ENCODE measurements around the gene SDHA.

DNA sequence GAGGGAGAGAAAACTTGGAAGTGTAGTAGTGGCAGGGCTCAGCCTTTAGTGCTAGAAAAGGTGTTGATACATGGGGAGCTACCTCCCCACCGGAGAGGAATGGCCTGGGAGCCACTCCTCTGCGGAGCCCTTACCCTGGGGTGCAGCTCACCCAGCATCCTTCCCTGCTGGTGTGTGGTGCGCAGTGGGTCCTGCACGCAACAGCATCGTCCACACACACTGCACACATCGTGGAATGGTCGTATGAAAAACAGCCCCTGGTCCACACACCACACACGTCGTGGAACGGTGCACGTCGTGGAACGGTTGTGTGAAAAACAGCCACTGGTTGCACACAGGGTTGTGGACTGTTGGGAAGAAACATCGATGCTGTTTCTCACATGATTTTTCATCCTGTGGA lies 87.3 kb downstream of the SDHA start:
- TF ChIP-seq ZNF354C (tag by site-specific recombination; IDR thresholded peaks at IDR 0.05; ENCODE audit: borderline replicate concordance, low read depth) (no peak), RBAK (tag by site-specific recombination; IDR thresholded peaks at IDR 0.05) (no peak), ZXDB (tag by site-specific recombination; IDR thresholded peaks at IDR 0.05) (no peak), ZBTB17 (tag by site-specific recombination; IDR thresholded peaks at IDR 0.05) (no peak), MEIS1 (CRISPR knock-in tag; IDR thresholded peaks at IDR 0.05; ENCODE audit: borderline replicate concordance) (no peak)
- TF ChIP-seq, protein P1, sequence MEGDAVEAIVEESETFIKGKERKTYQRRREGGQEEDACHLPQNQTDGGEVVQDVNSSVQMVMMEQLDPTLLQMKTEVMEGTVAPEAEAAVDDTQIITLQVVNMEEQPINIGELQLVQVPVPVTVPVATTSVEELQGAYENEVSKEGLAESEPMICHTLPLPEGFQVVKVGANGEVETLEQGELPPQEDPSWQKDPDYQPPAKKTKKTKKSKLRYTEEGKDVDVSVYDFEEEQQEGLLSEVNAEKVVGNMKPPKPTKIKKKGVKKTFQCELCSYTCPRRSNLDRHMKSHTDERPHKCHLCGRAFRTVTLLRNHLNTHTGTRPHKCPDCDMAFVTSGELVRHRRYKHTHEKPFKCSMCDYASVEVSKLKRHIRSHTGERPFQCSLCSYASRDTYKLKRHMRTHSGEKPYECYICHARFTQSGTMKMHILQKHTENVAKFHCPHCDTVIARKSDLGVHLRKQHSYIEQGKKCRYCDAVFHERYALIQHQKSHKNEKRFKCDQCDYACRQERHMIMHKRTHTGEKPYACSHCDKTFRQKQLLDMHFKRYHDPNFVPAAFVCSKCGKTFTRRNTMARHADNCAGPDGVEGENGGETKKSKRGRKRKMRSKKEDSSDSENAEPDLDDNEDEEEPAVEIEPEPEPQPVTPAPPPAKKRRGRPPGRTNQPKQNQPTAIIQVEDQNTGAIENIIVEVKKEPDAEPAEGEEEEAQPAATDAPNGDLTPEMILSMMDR (tag by site-specific recombination; IDR thresholded peaks at IDR 0.05) = no peak
- TF ChIP-seq, protein P2, sequence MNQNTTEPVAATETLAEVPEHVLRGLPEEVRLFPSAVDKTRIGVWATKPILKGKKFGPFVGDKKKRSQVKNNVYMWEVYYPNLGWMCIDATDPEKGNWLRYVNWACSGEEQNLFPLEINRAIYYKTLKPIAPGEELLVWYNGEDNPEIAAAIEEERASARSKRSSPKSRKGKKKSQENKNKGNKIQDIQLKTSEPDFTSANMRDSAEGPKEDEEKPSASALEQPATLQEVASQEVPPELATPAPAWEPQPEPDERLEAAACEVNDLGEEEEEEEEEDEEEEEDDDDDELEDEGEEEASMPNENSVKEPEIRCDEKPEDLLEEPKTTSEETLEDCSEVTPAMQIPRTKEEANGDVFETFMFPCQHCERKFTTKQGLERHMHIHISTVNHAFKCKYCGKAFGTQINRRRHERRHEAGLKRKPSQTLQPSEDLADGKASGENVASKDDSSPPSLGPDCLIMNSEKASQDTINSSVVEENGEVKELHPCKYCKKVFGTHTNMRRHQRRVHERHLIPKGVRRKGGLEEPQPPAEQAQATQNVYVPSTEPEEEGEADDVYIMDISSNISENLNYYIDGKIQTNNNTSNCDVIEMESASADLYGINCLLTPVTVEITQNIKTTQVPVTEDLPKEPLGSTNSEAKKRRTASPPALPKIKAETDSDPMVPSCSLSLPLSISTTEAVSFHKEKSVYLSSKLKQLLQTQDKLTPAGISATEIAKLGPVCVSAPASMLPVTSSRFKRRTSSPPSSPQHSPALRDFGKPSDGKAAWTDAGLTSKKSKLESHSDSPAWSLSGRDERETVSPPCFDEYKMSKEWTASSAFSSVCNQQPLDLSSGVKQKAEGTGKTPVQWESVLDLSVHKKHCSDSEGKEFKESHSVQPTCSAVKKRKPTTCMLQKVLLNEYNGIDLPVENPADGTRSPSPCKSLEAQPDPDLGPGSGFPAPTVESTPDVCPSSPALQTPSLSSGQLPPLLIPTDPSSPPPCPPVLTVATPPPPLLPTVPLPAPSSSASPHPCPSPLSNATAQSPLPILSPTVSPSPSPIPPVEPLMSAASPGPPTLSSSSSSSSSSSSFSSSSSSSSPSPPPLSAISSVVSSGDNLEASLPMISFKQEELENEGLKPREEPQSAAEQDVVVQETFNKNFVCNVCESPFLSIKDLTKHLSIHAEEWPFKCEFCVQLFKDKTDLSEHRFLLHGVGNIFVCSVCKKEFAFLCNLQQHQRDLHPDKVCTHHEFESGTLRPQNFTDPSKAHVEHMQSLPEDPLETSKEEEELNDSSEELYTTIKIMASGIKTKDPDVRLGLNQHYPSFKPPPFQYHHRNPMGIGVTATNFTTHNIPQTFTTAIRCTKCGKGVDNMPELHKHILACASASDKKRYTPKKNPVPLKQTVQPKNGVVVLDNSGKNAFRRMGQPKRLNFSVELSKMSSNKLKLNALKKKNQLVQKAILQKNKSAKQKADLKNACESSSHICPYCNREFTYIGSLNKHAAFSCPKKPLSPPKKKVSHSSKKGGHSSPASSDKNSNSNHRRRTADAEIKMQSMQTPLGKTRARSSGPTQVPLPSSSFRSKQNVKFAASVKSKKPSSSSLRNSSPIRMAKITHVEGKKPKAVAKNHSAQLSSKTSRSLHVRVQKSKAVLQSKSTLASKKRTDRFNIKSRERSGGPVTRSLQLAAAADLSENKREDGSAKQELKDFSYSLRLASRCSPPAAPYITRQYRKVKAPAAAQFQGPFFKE (tag by site-specific recombination; IDR thresholded peaks at IDR 0.05; ENCODE audit: borderline replicate concordance) = no peak
- TF ChIP-seq, protein P3, sequence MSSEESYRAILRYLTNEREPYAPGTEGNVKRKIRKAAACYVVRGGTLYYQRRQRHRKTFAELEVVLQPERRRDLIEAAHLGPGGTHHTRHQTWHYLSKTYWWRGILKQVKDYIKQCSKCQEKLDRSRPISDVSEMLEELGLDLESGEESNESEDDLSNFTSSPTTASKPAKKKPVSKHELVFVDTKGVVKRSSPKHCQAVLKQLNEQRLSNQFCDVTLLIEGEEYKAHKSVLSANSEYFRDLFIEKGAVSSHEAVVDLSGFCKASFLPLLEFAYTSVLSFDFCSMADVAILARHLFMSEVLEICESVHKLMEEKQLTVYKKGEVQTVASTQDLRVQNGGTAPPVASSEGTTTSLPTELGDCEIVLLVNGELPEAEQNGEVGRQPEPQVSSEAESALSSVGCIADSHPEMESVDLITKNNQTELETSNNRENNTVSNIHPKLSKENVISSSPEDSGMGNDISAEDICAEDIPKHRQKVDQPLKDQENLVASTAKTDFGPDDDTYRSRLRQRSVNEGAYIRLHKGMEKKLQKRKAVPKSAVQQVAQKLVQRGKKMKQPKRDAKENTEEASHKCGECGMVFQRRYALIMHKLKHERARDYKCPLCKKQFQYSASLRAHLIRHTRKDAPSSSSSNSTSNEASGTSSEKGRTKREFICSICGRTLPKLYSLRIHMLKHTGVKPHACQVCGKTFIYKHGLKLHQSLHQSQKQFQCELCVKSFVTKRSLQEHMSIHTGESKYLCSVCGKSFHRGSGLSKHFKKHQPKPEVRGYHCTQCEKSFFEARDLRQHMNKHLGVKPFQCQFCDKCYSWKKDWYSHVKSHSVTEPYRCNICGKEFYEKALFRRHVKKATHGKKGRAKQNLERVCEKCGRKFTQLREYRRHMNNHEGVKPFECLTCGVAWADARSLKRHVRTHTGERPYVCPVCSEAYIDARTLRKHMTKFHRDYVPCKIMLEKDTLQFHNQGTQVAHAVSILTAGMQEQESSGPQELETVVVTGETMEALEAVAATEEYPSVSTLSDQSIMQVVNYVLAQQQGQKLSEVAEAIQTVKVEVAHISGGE (tag by site-specific recombination; conservative IDR thresholded peaks at IDR 0.05; ENCODE audit: low read depth) = no peak
